HCT116 (cell line): ENCODE data around the gene BOD1. TPM values are rescaled to one million over a fixed set of nuclear protein-coding genes. Genes with fewer than 3 reads are reported as not detected.

Experiments used
- ATAC-seq: fragments of 200-7000 bp; cut with Tn5 transposase; 2 replicates; pipeline ENCODE4 v1.9.1; 2020; ENCODE audit warnings: mild to moderate bottlenecking, moderate library complexity
- BruUV-seq: library from RNA; stranded (reverse); fragments of 400-500 nt; replicated peaks from 2 replicates; lab custom pipeline; 2021; lab: Mats Ljungman, UMichigan
- CTCF ChIA-PET: fragments of 300-600 bp; sonication (Branson Sonifier 250); formaldehyde crosslinking; loops from one replicate; lab custom pipeline; 2021; ENCODE audit warnings: antibody characterized with exemption; lab: Charles Lee
- POLR2A ChIA-PET: fragments of 300-600, 350-600 bp; sonication (Branson Sonifier 250); formaldehyde crosslinking; loops from one replicate; lab custom pipeline; 2021; ENCODE audit warnings: antibody characterized with exemption; lab: Charles Lee
- RAD21 ChIA-PET, 2 experiments: fragments of 300-600 bp; sonication (Branson Sonifier 250); formaldehyde crosslinking; loops; one replicate each; lab custom pipeline; 2023; ENCODE audit warnings: low total read pairs in 2 of 2; ENCODE audit not compliant: uncharacterized antibody in 2 of 2, unreplicated experiment in 2 of 2, low non-redundant PET in 1 of 2; lab: Charles Lee
- DNase-seq: peaks from one replicate; pipeline ENCODE4 v3.0.0-alpha.2; 2010; ENCODE audit warnings: low read depth, low spot score
- H2AFZ ChIP-seq: fragments of 200-600 bp; shearing (Covaris generic), sonication (generic); 2 replicates; pipeline ENCODE4 v1.6.1; 2017; ENCODE audit warnings: low read depth, mixed run types, mixed read lengths, antibody characterized with exemption, low read length; ENCODE audit not compliant: poor library complexity, severe bottlenecking
- H3K27ac ChIP-seq: 2 replicates; pipeline ENCODE4 v1.5.1; 2012; ENCODE audit warnings: low read depth, low read length
- H3K27me3 ChIP-seq: fragments of 200-600 bp; sonication (generic); 2 replicates; pipeline ENCODE4 v1.6.1; 2016; ENCODE audit warnings: mixed run types, low read length, mixed read lengths; ENCODE audit not compliant: insufficient read depth
- H3K36me3 ChIP-seq, 2 experiments: fragments of 200-500 bp in 1 of 2; fragments of 200-600 bp in 1 of 2; sonication (Bioruptor generic) in 1 of 2; sonication (generic) in 1 of 2; 2 replicates each; pipeline versions ENCODE4 v1.5.1 to v1.6.1; 2014 to 2016; ENCODE audit warnings: low read length in 2 of 2, inconsistent platforms in 1 of 2, mixed read lengths in 1 of 2, mixed run types in 1 of 2; ENCODE audit not compliant: insufficient read depth in 2 of 2, control insufficient read depth in 1 of 2
- H3K4me1 ChIP-seq, 2 experiments: fragments of 200-600 bp in 1 of 2; sonication (generic) in 1 of 2; 2 replicates each; pipeline versions ENCODE4 v1.5.1 to v1.6.1; 2012 to 2017; ENCODE audit warnings: low read length in 2 of 2, inconsistent platforms in 1 of 2, mild to moderate bottlenecking in 1 of 2, mixed read lengths in 1 of 2, mixed run types in 1 of 2, moderate library complexity in 1 of 2; ENCODE audit not compliant: insufficient read depth in 2 of 2, control insufficient read depth in 1 of 2
- H3K4me2 ChIP-seq: fragments of 200-600 bp; sonication (generic); 2 replicates; pipeline ENCODE4 v1.6.1; 2017; ENCODE audit warnings: mixed run types, low read length, mixed read lengths
- H3K4me3 ChIP-seq, 2 experiments: fragments of 200-600 bp in 1 of 2; sonication (generic) in 1 of 2; replicated peaks in 1 of 2; 2 replicates each; pipeline ENCODE4 v1.5.1; 2011 to 2016; ENCODE audit warnings: low read length in 2 of 2, control low read depth in 1 of 2, low read depth in 1 of 2, mild to moderate bottlenecking in 1 of 2, mixed read lengths in 1 of 2, mixed run types in 1 of 2
- H3K79me2 ChIP-seq: fragments of 200-600 bp; sonication (generic); 2 replicates; pipeline ENCODE4 v1.6.1; 2017; ENCODE audit warnings: mild to moderate bottlenecking, mixed run types, low read length, moderate library complexity, mixed read lengths; ENCODE audit not compliant: insufficient read depth
- H3K9ac ChIP-seq: fragments of 200-600 bp; sonication (generic); 2 replicates; pipeline ENCODE4 v1.6.1; 2016; ENCODE audit warnings: low read length, mixed read lengths
- H3K9me2 ChIP-seq: fragments of 200-600 bp; sonication (generic), shearing (Covaris generic); 2 replicates; pipeline ENCODE4 v1.6.1; 2017; ENCODE audit warnings: mixed run types, mild to moderate bottlenecking, moderate library complexity; ENCODE audit not compliant: insufficient read depth
- H3K9me3 ChIP-seq, 2 experiments: fragments of 200-500 bp in 1 of 2; fragments of 200-600 bp in 1 of 2; sonication (Bioruptor generic) in 1 of 2; sonication (generic) in 1 of 2; 2 replicates each; pipeline ENCODE4 v1.6.1; 2014 to 2017; ENCODE audit warnings: low read length in 2 of 2, mixed read lengths in 2 of 2, inconsistent platforms in 1 of 2, low read depth in 1 of 2, mild to moderate bottlenecking in 1 of 2, mixed run types in 1 of 2, moderate library complexity in 1 of 2; ENCODE audit not compliant: control insufficient read depth in 1 of 2, insufficient read depth in 1 of 2
- H4K20me1 ChIP-seq: fragments of 200-600 bp; sonication (generic), shearing (Covaris generic); 2 replicates; pipeline ENCODE4 v1.6.1; 2017; ENCODE audit warnings: mixed run types, mild to moderate bottlenecking, moderate library complexity; ENCODE audit not compliant: insufficient read depth
- CTCF ChIP-seq, 3 experiments: fragments of 200-600 bp in 1 of 3; sonication (generic) in 1 of 3; IDR thresholded peaks in 2 of 3; conservative IDR thresholded peaks in 1 of 3; 2 replicates each; pipeline ENCODE4 v1.5.1; 2012 to 2017; ENCODE audit warnings: low read depth in 2 of 3, low read length in 2 of 3, antibody characterized with exemption in 1 of 3, borderline replicate concordance in 1 of 3, control low read depth in 1 of 3, mild to moderate bottlenecking in 1 of 3, mixed read lengths in 1 of 3, mixed run types in 1 of 3, moderate library complexity in 1 of 3; ENCODE audit not compliant: insufficient read depth in 1 of 3
- FOSL1 ChIP-seq: IDR thresholded peaks from 2 replicates; pipeline ENCODE4 v1.6.1; 2012; ENCODE audit warnings: low read depth
- SP1 ChIP-seq: IDR thresholded peaks from 2 replicates; pipeline ENCODE4 v1.6.1; 2012; ENCODE audit warnings: low read depth
- SRF ChIP-seq: IDR thresholded peaks from 2 replicates; pipeline ENCODE4 v1.6.1; 2012; ENCODE audit warnings: low read depth
- TCF7L2 ChIP-seq: IDR thresholded peaks from 2 replicates; pipeline ENCODE4 v1.7.0; 2011; ENCODE audit warnings: borderline replicate concordance, inconsistent platforms; ENCODE audit not compliant: insufficient read depth, insufficient read length; ENCODE audit errors: extremely low read depth
- ZFX ChIP-seq: fragments of 450-650 bp; IDR thresholded peaks from 2 replicates; pipeline ENCODE4 v1.6.1; 2017
- intact Hi-C: fragments of 100-400 bp; cut with micrococcal nuclease; formaldehyde crosslinking; loops from 2 replicates; pipeline ENCODE4 v1.10.0; 2022
- total RNA-seq: library from RNA; stranded (reverse); gene quantifications from one replicate; pipeline ENCODE4 v1.2.1, GENCODE V29; 2021; ENCODE audit not compliant: unreplicated experiment

BOD1 gene
- total RNA-seq, 1 experiment from 2014 or later = 60.2 TPM

- RAD21 ChIA-PET = no interaction called here
- peaks cover 0 to 4% of the 10 kb centered on the region in 2 experiments; a peak in 1 of 4 replicates for H3K9me3 ChIP-seq
- CTCF ChIA-PET = no interaction called here
- no peak for ATAC-seq
- intact Hi-C loops = no loop called here
- H3K4me3 ChIP-seq = no peak overlapping the region
- no peaks in the 10 kb centered on the region for H4K20me1 ChIP-seq
- TF ChIP-seq TCF7L2 (no peak), SP1 (no peak), CTCF (IDR thresholded peaks at IDR 0.05 in 2 of 3, conservative IDR thresholded peaks at IDR 0.05 in 1 of 3; ENCODE audit: borderline replicate concordance in 1 of 3, insufficient read depth in 1 of 3, low read depth in 2 of 3, low read length in 2 of 3) (no peak), SRF (no peak), FOSL1 (no peak), ZFX (no peak)
- H3K79me2 ChIP-seq = no peaks in the 10 kb centered on the region
- no peaks in the 10 kb centered on the region for H3K9me2 ChIP-seq
- H3K4me1 ChIP-seq = no peaks in the 10 kb centered on the region; a peak in 1 of 4 replicates
- H2AFZ ChIP-seq = no peak overlapping the region
- H3K9ac ChIP-seq = no peak overlapping the region
- POLR2A ChIA-PET = no interaction called here
- BruUV-seq = no TSS peak
- H3K36me3 ChIP-seq = no peaks in the 10 kb centered on the region
- no peaks in the 10 kb centered on the region for H3K27me3 ChIP-seq
- no peak overlapping the region for H3K4me2 ChIP-seq
- DNase-seq = no peak
- no peak overlapping the region for H3K27ac ChIP-seq
These were observed 54.0 kb downstream of the BOD1 start for GRCh38 chr5:173562451-173562850.
